Stromal cell of bone marrow (primary cell): ENCODE results near the gene ENTREP3.
"Not testable (repeated sequence)": the region's sequence is repeated elsewhere in the genome, so short reads cannot be mapped to it uniquely, and the experiment has no call there.

Experiments
- DNase-seq: peaks from one replicate; pipeline ENCODE4 v3.0.0-alpha.2; 2012; ENCODE audit warnings: low read depth

Gene ENTREP3

GRCh38 chr1:155255243-155256007 lies at the start of gene ENTREP3:
TSS of gene ENTREP3 (minus strand) at chr1:155255483. CDS start at chr1:155254877, 606 bp downstream.
- peak; percentile 65 for DNase-seq

- no peak for DNase-seq
Measured at GRCh38 chr1:155304558-155305063, 49.3 kb upstream of the ENTREP3 start.

DNA sequence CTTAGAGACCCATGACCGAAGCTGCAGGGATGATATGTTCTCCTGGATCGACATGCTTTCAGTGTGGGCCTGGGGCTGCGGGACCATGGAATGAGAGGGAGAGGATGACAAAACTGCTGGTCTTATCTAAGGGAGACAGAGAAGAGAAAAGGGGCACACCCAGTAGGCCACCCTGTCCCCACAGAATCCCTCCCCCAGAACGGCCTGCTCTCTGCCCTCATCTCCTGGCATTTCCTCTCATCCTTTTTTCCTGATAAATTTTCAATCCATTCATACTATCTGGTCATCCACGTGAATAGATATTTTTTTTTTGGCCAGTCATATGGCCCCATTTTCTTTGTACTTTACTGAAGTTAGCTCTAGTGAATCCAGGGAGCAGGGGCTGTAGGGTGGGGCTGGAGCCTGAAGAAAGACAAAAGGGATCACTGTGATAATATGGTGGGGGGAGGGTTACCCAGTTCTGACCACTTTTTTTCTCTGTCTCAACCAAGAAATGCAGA lies 46.1 kb upstream of the ENTREP3 start, which contains the start of gene PKLR:
Gene PKLR (minus strand): TSS at position 97 of the 500 bp plus-strand sequence. CDS start 43 bp downstream, at position 54.
- DNase-seq = no peak

DNA sequence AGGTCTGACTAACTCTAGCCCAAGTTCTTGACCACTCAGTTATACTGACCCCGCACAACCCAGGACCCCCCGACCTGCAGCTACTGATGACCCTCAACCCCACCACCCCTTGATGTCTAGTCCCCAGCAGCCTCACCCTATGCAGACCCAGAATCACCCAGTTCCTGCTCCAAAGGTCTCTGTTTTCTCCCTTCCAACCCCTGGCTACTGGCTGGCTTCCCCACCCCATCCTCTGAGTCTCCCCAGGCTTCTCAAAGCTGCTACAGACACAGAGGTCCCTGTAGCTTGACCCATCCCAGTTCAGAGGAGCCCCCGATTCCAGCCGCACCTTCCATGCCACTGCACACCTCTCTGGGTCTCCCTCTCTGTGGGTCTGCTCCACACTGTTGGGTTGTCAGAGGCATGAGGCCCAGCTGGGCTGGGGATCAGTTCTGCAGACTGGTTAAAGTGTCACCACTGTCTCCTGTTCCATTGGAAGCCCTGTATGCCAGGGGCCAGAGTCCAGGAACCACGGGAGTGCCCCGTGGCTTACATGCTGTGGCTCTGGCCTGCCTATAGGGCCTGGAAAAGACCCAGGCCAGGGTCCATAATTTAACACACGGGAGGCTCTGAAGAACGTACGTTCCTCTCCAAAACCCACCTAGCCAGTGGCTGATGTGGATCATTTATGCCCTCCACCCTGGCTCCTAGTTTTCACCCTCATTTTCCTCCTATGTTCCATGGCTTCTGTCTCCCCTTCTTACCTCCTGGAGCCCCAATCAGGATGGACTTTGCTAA lies 45.5 kb upstream of the ENTREP3 start:
- no peak for DNase-seq

DNA sequence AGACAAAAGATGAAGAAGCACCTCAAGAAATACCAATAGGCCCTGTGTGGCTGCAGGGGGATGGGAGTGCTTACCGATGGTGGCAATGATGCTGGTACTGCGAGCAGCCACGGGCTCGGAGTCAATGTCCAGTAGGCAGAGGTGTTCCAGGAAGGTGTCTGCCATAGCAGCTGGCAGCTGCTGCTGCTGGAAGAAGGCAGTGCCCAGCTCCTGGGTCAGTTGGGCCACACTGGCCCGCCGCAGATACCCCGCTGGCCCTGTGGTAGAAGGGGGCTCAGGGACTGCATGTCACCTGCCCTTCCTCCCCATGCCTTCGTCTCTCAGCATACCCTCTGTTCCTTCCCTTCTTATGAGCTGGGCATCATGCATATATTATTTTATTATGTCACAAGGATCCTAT lies 44.7 kb upstream of the ENTREP3 start:
- DNase-seq = no peak

DNA sequence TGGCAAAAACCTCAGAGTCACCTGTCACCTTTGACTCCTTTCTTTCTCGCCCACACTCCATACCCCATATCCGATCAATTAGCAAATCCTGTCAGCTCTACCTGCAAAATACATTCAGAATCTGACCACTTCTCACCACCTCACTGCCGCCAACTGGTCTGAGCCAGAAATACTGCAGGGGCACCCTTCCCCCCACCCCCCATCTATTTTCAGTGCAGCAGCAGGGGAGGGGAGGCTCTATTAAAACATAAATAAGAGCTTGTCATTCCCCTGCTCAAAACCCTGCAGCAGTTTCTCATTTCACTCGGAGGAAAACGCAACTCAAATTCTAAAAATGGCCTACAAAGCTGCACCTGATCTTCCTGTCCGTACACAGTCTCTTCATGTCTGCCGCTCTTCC lies 42.1 kb upstream of the ENTREP3 start:
- DNase-seq = no peak

DNA sequence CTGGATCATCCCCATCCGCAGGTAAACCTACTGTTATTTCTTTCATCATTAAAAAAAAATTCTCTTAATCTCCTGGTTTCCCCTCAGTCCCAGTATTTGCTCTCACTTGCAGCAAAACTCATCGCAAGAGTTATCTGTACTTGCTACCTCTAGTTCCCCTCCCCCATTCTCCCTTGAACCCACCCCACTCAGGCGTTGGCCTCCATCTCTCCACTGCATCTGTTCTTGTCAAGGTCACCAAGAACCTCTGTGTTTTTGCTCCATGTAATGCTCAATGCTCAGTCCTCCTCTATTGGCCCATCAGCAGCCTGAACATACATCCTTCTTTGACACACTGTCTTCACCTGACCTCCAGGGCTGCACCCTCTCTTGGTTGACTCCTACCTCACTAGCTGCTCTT lies 41.4 kb upstream of the ENTREP3 start:
- DNase-seq = no peak

GRCh38 chr1:155295942-155296267 lies 40.6 kb upstream of the ENTREP3 start:
- no peak for DNase-seq

DNA sequence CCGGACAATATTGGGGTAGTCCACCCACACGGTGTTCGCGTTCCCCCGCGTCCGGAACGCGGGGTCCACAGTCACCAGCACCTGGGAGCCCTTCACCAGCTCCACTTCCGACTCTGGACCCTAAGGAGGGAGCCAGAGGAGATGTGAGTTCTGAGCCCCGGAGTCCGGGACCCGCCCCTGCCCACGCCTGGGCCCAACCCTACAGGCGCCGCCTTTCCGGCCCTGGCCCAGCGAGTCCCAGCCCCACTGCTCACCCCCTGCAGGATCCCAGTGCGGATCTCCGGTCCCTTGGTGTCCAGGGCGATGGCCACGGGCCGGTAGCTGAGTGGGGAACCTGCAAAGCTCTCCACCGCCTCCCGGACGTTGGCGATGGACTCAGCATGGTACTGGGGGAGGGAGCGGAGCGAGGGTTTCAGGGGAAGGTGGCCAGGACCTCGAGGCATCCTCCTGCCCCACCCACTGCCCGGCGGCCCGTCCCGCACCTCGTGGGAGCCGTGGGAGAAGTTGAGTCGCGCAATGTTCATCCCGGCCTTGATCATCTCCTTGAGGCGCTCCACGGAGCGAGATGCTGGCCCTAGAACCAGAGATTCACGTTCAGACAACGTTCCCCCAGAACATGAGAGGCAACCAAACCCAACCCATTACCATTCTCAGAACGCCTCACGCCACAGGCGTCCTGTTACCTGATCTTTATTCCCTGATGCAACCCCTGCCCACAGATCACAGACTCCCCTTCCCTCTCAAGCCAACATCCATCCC lies 40.1 kb upstream of the ENTREP3 start:
- DNase-seq = no peak

DNA sequence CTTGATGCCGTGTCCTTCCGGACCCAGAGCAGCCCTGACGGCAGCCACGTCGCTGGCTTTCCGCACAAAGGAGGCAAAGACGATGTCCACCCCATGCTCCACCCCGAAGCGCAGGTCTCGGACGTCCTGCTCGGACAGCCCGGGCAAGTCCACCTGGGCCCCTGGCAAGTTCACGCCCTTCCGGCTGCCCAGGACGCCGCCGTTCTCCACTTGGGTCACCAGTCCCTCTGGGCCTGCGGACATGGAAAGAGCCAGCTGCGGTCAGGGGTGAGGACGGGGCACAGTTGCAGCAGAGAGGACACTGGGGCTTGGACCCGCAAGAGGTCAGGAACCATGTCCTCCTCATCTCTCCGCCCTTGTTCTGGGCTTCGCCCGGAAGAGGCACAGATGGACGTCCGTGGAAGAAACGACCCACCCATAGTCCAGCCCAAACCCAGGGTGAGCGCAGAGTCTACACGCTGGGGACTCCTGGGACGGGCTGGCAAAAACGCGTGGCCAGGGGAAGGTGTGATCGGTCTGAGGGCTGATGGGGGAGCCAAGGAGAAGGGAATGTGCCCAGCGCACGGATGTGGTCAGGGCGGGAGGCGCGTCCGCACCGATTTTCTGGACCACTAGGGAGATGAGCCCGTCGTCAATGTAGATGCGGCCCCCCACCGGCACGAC lies 39.4 kb upstream of the ENTREP3 start:
- no peak for DNase-seq

DNA sequence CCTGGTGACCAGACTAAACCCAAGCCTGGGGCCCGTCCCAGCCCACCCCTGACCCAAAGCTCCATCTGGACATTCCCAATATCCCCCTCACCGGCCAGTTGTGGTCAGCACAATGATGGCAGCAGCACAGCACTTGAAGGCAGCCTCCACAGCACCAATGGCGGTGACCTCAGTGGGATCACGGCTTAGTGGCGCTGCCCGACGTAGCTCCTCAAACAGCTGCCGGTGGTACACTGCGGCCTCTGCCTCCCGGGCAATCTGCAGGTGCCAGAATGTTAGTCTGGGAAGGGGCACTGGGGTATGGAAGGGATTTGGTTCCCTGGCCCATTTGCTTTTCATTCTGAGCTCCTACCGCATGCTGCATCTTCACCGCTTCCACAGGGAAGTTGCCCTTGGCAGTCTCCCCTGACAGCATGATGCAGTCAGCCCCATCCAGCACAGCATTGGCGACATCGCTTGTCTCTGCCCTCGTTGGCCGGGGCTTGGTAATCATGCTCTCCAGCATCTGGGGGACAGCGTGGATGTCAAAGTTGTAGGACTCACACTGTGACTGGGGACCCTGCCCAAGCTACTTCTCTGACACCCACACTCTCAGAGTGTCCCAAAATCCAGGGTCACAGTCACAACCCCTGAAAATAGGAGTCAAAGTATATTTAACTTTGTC lies 37.9 kb upstream of the ENTREP3 start:
- no peak for DNase-seq

DNA sequence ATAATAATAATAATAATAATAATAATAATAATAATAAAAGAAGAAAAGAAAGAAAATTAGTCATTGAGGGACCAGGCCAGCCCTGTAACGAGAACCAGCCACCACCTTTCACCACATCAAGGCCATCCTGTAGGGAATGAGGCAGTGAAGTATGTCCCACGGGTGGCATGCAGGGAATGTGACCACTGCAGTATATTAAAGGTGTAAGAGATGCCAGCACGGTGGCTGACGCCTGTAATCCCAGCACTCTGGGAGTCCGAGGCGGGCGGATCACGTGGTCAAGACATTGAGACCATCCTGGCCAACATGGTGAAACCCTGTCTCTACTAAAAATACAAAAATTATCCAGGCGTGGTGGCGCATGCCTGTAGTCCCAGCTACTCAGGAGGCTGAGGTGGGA lies 35.7 kb upstream of the ENTREP3 start:
- not testable (repeated sequence) for DNase-seq

- DNase-seq = no peak
Measured at GRCh38 chr1:155287987-155288543, 32.8 kb upstream of the ENTREP3 start.

GRCh38 chr1:155286544-155286943 lies 31.3 kb upstream of the ENTREP3 start:
- DNase-seq = no peak

- DNase-seq = no peak
Measured at GRCh38 chr1:155285631-155286044, 30.4 kb upstream of the ENTREP3 start.

DNA sequence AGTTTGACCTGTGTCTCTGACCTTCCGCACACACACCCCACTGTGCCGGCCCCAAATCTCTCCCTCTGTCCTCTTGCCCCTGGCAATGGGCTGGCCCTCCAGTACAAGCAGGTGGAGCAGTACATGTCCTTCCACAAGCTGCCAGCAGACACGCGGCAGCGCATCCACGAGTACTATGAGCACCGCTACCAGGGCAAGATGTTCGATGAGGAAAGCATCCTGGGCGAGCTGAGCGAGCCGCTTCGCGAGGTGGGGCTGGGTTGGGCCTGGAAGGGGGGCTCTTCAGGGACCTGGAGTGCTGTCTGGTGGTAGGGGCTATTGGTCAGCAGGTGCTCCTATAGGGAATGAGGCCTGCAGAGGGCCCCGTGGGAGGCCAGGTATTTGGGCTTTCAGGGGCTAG lies 29.8 kb upstream of the ENTREP3 start:
- DNase-seq = no peak

DNA sequence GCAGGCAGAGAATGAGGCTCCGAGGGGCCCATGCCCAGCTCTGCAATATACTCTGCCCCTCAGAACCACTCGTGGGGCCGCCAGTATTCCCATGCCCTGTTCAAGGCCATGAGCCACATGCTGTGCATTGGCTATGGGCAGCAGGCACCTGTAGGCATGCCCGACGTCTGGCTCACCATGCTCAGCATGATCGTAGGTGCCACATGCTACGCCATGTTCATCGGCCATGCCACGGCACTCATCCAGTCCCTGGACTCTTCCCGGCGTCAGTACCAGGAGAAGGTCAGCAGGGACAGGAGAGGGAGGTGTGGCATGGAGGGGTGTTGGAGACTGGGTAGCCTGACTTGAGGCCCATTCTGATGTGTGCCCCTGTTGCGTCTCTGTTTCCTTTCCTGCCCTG lies 29.2 kb upstream of the ENTREP3 start:
- DNase-seq = no peak

DNA sequence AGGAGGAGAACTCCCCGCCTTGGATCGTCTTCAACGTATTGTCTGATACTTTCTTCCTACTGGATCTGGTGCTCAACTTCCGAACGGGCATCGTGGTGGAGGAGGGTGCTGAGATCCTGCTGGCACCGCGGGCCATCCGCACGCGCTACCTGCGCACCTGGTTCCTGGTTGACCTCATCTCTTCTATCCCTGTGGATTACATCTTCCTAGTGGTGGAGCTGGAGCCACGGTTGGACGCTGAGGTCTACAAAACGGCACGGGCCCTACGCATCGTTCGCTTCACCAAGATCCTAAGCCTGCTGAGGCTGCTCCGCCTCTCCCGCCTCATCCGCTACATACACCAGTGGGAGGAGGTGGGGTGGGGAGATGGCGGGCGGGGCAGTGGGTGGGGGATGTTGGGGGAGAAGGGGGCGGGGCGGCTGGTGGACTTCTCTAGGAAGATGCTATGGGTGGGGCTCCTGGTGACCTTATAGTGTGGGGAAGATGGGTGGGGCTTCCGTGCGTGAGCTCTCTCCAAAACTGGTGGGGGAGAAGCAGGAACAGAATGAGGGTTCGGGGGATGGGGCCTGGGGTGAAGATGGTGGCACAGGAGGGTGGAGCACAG lies 27.3 kb upstream of the ENTREP3 start:
- DNase-seq = no peak

DNA sequence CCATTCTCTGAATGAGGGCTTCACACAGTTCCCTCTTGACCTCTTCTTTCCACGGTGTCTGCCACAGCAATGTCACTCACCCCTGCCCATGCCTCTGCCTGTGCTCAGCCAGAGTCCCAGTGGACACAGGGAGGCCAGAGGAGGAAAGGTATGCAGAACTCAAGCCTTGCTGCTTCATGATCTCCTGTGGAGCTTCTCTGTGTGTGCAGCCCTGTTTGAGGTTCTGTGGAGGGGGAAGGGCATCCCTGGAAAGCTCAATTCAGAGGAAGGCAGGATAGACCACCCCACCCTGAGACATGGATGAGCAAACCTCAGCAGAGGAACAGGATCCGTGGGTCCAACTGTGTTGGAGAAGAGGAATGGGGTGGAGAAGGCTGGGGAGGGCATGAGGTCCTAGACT lies 24.0 kb upstream of the ENTREP3 start:
- no peak for DNase-seq

DNA sequence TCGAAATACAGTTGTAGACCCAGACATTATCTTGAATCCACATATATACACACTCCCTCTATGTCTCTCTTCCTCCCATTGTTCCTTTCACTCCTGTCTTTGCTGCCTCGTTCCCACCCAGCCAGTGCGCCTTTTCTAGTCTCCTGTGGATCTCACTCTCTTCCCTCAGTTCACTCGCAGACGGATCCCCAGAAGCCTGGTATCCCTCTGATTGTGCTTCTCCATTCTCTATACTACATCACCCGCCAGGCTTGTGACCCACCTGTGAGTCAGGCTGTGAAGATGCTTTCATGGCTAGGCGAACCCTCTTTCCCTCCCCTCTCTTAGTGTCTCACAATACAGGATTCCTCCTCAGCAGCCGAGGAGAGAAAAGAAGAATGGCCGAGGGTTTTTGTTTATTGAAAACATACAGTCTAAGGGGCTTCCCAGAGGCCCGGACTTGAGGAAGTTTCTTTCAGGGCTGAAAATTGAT lies 23.4 kb upstream of the ENTREP3 start:
- DNase-seq = no peak
